NCI-H1048 (cell line): Measurements from ENCODE around the gene MEF2B.
A peak's percentile ranks its signal among the peaks of the same experiment; 100 is the strongest.
"Not testable (repeated sequence)": the region's sequence is repeated elsewhere in the genome, so short reads cannot be mapped to it uniquely, and the experiment has no call there.

Source experiments
- DNase-seq: peaks from one replicate; lab custom pipeline; 2025; lab: John Stamatoyannopoulos, UW

The MEF2B gene

GRCh38 chr19:19155495-19156219, 14.4 kb downstream of the MEF2B start:
- DNase-seq: no peak

- no peak for DNase-seq
Measured at GRCh38 chr19:19154768-19155494, 15.1 kb downstream of the MEF2B start.

GRCh38 chr19:19152668-19153384, 17.2 kb downstream of the MEF2B start:
- DNase-seq: no peak

- no peak for DNase-seq
Measured at GRCh38 chr19:19151418-19151817, 18.6 kb downstream of the MEF2B start.

- no peak for DNase-seq
Measured at GRCh38 chr19:19149435-19149834, 20.6 kb downstream of the MEF2B start.

GRCh38 chr19:19148504-19148903, 21.6 kb downstream of the MEF2B start:
- not testable (repeated sequence) for DNase-seq

GRCh38 chr19:19147344-19147743, 22.7 kb downstream of the MEF2B start:
- no peak for DNase-seq

- no peak for DNase-seq
Measured at GRCh38 chr19:19146865-19147264, 23.2 kb downstream of the MEF2B start.

- peak; percentile 53 for DNase-seq
Measured at GRCh38 chr19:19145684-19146608, 24.1 kb downstream of the MEF2B start.

- DNase-seq: no peak
Measured at GRCh38 chr19:19145281-19145680, 24.8 kb downstream of the MEF2B start.

GRCh38 chr19:19142347-19142746, 27.7 kb downstream of the MEF2B start:
- no peak for DNase-seq

GRCh38 chr19:19140476-19140875, 29.6 kb downstream of the MEF2B start:
- DNase-seq: no peak

GRCh38 chr19:19139876-19140229, 30.2 kb downstream of the MEF2B start:
- DNase-seq: no peak

- peak; percentile 94 for DNase-seq
Measured at GRCh38 chr19:19138109-19138981, 31.7 kb downstream of the MEF2B start, which contains the start of gene TMEM161A. TMEM161A (minus strand) TSS chr19:19138478; CDS start chr19:19138428, 50 bp downstream.

GRCh38 chr19:19137556-19138108, 32.4 kb downstream of the MEF2B start:
- no peak for DNase-seq

GRCh38 chr19:19135713-19136112, 34.4 kb downstream of the MEF2B start:
- not testable (repeated sequence) for DNase-seq

GRCh38 chr19:19134687-19135158, 35.3 kb downstream of the MEF2B start:
- no peak for DNase-seq

- DNase-seq: no peak
Measured at GRCh38 chr19:19133985-19134384, 36.1 kb downstream of the MEF2B start.

GRCh38 chr19:19132912-19133311, 37.2 kb downstream of the MEF2B start:
- no peak for DNase-seq

- no peak for DNase-seq
Measured at GRCh38 chr19:19131989-19132388, 38.1 kb downstream of the MEF2B start.
